HUES6 (cell line): ENCODE measurements around the gene LRRFIP2.
"Not testable (repeated sequence)": the region's sequence is repeated elsewhere in the genome, so short reads cannot be mapped to it uniquely, and the experiment has no call there.

ENCODE experiments used
- H3K27ac ChIP-seq: 2 replicates; pipeline ENCODE4 v1.7.0; 2013; ENCODE audit warnings: low read depth, mild to moderate bottlenecking, low read length, inconsistent platforms
- H3K27me3 ChIP-seq: 2 replicates; pipeline ENCODE4 v1.6.1; 2013; ENCODE audit warnings: low read length; ENCODE audit not compliant: control insufficient read depth, insufficient read depth
- H3K36me3 ChIP-seq: 2 replicates; pipeline ENCODE4 v1.6.1; 2013; ENCODE audit warnings: low read length; ENCODE audit not compliant: control insufficient read depth, insufficient read depth
- H3K4me1 ChIP-seq: 2 replicates; pipeline ENCODE4 v1.6.1; 2013; ENCODE audit warnings: low read length; ENCODE audit not compliant: control insufficient read depth, insufficient read depth
- H3K4me3 ChIP-seq: 2 replicates; pipeline ENCODE4 v1.5.1; 2013; ENCODE audit warnings: low read depth, low read length
- H3K9ac ChIP-seq: one replicate; pipeline ENCODE4 v1.6.1; 2013; ENCODE audit warnings: mild to moderate bottlenecking, low read length
- H3K9me3 ChIP-seq: 2 replicates; pipeline ENCODE4 v1.6.1; 2013; ENCODE audit warnings: low read depth, low read length; ENCODE audit not compliant: control insufficient read depth, insufficient read depth

LRRFIP2 gene

DNA sequence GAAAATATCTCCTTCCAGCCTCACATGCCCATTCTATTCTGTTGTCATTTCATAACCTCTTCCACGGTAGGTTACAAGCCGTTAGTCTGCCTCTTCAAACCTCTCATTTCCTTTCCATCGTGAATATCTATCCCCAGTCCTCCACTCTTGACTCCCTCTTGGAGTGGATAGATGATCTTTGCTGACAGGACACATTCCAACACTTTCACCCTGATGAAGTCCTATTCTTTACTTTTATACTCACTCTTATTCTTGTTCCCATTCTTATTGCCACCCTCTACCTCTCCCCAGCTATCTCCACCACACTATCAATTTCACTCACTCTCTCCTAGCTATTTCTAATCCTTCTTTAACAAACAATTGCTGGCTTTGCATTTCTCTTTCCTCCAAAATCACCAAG is 34.2 kb upstream of the LRRFIP2 start:
- not testable (repeated sequence) for H3K4me3 ChIP-seq, H3K9me3 ChIP-seq, H3K9ac ChIP-seq, H3K36me3 ChIP-seq, H3K4me1 ChIP-seq, H3K27me3 ChIP-seq, H3K27ac ChIP-seq

DNA sequence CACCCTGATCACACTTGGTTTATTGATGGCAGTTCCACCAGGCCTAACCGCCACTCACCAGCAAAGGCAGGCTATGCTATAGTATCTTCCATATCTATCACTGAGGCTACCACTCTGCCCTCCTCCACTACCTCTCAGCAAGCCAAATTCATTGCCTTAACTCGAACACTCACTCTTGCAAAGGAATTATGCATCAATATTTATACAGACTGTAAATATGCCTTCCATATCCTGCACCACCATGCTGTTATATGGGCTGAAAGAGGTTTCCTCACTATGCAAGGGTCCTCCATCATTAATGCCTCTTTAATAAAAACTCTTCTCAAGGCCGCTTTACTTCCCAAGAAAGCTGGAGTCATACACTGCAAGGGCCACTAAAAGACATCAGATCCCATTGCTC is 33.6 kb upstream of the LRRFIP2 start:
- H3K27me3 ChIP-seq, H3K27ac ChIP-seq, H3K4me3 ChIP-seq, H3K9ac ChIP-seq, H3K36me3 ChIP-seq, H3K4me1 ChIP-seq, H3K9me3 ChIP-seq: not testable (repeated sequence)

DNA sequence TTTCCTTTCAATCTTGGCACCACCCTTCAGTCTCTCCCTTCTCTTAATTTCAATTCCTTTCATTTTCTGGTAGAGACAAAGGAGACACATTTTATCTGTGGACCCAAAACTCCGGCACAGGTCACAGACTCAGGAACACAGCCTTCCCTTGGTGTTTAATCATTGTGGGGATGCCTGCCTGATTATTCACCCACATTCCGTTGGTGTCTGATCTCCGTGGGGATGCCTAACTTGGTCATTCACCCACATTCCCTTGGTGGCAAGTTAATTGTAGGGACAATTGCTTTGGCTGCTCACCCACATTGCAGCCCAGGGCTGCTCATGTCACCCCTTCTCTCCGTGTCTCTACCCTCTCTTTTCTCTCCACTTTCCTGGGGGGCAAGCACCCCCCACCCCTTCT is 31.7 kb upstream of the LRRFIP2 start:
- not testable (repeated sequence) for H3K27ac ChIP-seq, H3K27me3 ChIP-seq, H3K9ac ChIP-seq, H3K4me1 ChIP-seq, H3K4me3 ChIP-seq, H3K36me3 ChIP-seq, H3K9me3 ChIP-seq

DNA sequence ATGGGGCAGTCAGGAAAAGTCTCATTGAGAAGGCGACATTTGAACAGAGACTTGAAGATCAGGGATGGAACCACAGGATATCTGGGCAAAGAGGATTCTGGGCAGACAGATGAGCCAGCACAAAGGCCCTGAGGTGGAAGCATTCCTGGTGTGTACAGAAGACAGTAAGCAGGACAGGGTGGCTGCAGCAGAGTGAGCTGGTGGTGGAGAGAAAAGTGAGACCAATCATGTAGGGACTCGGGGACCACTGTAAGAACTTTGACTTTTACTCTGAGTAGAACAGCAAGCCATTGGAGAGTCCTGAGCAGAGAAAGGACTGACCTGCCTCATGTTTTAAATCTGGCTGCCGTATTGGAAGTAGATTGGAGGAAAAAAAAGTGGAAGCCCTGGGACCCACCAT is 29.9 kb upstream of the LRRFIP2 start:
- Histone ChIP-seq H3K27me3 (no peaks in the 10 kb centered on the region), H3K27ac (no peak overlapping the region), H3K36me3 (no peaks in the 10 kb centered on the region), H3K9me3 (peaks cover 6% of the 10 kb centered on the region), H3K9ac (no peak overlapping the region), H3K4me1 (no peaks in the 10 kb centered on the region; the same call in 1 of the 2 replicates), H3K4me3 (no peak overlapping the region)

DNA sequence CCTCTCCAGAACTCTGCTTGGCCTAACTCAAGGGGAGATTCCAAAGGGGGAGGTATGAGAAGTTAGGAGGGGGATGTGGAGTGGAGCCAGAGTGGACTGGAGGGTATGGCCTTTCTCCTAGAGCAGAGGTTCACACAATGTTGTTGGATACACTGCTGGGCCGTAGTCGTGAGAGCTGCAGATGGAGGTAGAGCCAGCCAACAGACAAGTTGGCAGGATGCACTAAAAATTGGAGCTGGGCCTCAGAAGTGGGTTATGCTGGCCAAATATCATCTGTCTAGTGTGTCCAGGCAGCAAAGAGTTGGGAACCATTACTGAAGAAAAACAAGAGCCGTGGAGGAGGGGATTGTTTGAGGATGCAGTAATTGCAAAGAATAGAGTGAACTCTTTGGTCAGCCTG is 27.7 kb upstream of the LRRFIP2 start:
- Histone ChIP-seq H3K36me3 (no peaks in the 10 kb centered on the region), H3K9ac (no peak overlapping the region), H3K4me3 (no peak overlapping the region), H3K4me1 (peaks cover 7% of the 10 kb centered on the region; the same call in 1 of the 2 replicates), H3K9me3 (peaks cover 4% of the 10 kb centered on the region; the same call in 1 of the 2 replicates), H3K27me3 (no peaks in the 10 kb centered on the region), H3K27ac (no peak overlapping the region)

DNA sequence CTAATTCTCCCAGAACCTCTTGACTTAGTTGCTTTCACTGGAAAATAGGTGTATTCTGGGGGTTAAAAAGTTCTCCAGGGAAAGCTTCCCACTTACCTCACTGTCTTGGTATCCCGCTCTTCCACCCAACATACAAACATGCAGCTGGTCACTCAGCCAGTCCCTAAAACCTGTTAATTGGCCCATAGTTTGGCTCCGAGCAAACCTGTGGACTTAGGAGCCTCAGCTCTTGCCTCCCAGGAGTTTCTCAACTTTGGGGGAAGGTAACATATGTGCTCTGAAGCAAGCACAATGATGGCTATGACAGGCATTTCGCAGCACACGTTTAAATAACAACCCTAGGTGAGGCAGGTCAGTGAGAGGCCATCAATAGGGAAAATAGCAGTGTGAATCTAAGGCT is 25.8 kb upstream of the LRRFIP2 start:
- H3K9me3 ChIP-seq, result no peaks in the 10 kb centered on the region

DNA sequence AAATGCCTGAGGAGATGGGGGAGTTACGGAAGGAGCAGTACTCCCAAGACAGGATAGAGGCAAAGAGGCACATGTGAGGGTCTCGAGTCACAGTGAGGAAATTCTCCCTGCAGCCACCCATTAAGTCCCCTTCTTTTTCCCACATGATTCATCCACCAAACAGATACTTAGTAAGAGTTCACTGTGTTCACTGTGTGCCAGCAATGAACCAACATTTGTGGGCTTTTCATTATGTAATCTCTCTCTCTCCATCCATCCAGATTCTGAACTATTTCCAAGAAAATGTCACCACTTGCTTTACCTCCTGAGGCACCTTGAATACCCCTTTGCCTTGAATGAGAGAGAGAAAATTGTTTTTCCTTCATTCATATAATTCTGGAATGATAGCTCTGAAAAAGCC is 24.6 kb upstream of the LRRFIP2 start:
- no peaks in the 10 kb centered on the region for H3K27me3 ChIP-seq
- no peak overlapping the region for H3K27ac ChIP-seq
- H3K4me3 ChIP-seq, result no peak overlapping the region
- no peak overlapping the region for H3K9ac ChIP-seq
- no peaks in the 10 kb centered on the region for H3K9me3 ChIP-seq
- 0 out of 2 replicates have a peak, but pooled peaks cover 7% of the 10 kb centered on the region for H3K4me1 ChIP-seq
- no peaks in the 10 kb centered on the region for H3K36me3 ChIP-seq

More for the DNA sequence above, 25.8 kb upstream of the LRRFIP2 start:
- Histone ChIP-seq H3K27me3 (no peaks in the 10 kb centered on the region), H3K27ac (no peak overlapping the region), H3K4me3 (no peak overlapping the region), H3K36me3 (no peaks in the 10 kb centered on the region), H3K9ac (no peak overlapping the region), H3K4me1 (0 out of 2 replicates have a peak, but pooled peaks cover 7% of the 10 kb centered on the region)

DNA sequence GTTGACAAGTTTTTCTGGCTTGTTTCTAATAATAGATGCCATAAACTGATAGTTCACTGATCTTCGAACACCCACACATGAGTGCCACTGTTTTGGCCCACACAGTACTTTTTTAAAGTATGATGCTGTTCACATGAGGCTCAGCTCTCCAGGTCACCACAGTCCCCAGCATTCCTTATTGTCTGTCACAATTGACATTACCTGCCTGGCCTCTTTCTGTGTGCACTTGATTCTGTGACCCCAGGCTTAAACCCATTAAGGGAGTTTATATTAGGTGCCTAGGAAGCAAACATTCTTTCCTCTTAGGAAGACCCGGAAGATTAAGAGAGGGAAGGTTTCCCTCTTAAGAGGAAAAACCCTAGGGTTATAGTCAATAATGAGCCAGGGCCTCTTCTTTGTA is 24.2 kb upstream of the LRRFIP2 start:
- Histone ChIP-seq H3K9me3 (no peaks in the 10 kb centered on the region), H3K27ac (no peak overlapping the region), H3K9ac (no peak overlapping the region), H3K4me1 (0 out of 2 replicates have a peak, but pooled peaks cover 7% of the 10 kb centered on the region), H3K36me3 (no peaks in the 10 kb centered on the region), H3K4me3 (no peak overlapping the region), H3K27me3 (no peaks in the 10 kb centered on the region)

DNA sequence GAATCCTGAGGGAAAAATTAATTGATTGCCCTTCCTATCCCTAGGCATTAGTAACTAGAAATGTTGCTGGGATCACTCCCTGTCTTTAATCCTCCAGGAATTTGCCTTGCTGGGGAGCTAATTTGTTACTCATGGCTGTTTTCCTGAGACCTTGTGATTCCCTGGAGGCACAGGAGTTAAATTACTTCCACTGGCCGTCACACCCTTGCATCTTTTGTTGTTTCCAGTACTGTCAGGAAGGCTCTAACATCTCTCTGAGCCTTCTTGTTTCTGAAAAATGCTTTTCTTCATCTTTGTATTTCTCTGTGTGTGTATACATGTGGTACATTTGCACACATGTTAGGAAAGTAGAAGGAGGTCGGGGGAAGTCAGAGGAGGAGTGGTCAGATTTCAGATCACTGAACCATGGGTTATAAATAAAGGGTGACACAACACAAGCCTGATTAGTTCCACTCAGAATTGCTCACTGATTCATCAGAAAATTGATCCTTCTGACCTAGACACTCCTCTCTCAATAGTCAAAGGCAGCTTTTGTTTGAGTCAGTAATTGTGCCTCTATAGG is 23.5 kb upstream of the LRRFIP2 start:
- H3K36me3 ChIP-seq, result no peaks in the 10 kb centered on the region
- H3K27ac ChIP-seq, result 0 out of 2 replicates have a peak overlapping the region, but pooled peaks have one; percentile 32
- H3K4me3 ChIP-seq, result no peak overlapping the region
- no peak overlapping the region for H3K9ac ChIP-seq
- H3K27me3 ChIP-seq, result no peaks in the 10 kb centered on the region
- H3K4me1 ChIP-seq, result 0 out of 2 replicates have a peak, but pooled peaks cover 7% of the 10 kb centered on the region
- no peaks in the 10 kb centered on the region for H3K9me3 ChIP-seq

DNA sequence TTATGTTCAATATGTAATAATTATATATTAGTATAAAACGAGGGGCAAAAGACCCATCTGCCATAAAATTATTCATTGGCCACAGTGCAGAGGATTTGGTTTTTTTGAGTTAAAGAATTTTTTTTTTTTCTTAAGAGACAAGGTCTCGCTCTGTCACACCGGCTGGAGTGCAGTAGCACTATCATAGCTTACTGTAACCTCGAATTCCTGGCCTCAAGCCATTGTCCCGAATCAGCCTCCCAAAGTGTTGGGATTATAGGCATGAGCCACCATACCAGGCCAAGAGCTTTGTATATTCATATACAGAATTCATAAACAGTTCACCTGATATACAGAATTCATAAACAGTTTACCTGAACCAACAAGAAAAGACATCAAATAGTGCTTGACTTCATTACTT is 20.2 kb upstream of the LRRFIP2 start:
- H3K9ac ChIP-seq, result no peak overlapping the region
- no peak overlapping the region for H3K27ac ChIP-seq
- no peaks in the 10 kb centered on the region for H3K9me3 ChIP-seq
- 0 out of 2 replicates have a peak, but pooled peaks cover 7% of the 10 kb centered on the region for H3K4me1 ChIP-seq
- no peak overlapping the region for H3K4me3 ChIP-seq
- no peaks in the 10 kb centered on the region for H3K27me3 ChIP-seq
- no peaks in the 10 kb centered on the region for H3K36me3 ChIP-seq

DNA sequence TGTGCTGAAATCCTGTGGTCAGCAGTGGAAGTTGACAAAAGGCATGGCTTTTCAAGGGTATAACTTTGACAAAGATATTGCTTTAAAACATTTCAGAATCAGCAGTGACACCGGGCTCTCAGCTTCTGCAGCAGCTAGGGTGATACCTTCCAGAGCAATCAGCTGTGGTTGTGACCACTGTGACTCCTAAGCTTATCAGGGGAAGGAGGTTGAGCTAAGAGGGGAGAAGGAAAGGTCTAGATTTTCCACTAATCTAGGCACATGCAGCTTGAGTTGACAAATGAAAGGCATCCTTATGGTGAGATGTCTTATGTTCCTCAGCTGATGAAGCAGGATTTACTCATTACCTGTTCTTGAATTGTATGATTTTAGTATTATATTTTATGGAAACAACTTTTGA is 16.3 kb upstream of the LRRFIP2 start:
- Histone ChIP-seq H3K4me3 (no peak overlapping the region), H3K9me3 (no peaks in the 10 kb centered on the region), H3K4me1 (no peaks in the 10 kb centered on the region)

DNA sequence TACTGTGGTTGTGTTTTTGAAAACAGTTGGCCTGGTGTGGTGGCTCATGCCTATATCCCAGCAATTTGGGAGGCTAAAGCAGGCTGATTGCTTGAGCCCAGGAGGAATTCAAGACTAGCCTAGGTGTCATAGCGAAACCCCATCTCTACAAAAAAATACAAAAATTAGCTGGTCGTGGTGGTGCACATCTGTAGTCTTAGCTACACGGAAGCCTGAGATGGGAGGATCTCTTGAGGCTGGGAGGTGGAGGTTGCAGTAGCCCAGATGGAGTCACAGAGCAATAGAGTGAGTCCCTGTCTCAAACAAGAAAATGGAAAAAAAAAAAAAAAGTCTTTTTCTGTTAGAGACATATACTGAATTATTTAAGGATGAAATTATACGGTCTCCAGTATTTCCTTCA is 14.7 kb upstream of the LRRFIP2 start:
- Histone ChIP-seq H3K9me3 (no peaks in the 10 kb centered on the region), H3K4me3 (no peak overlapping the region), H3K36me3 (no peaks in the 10 kb centered on the region), H3K27me3 (no peaks in the 10 kb centered on the region), H3K4me1 (no peaks in the 10 kb centered on the region), H3K9ac (no peak overlapping the region), H3K27ac (no peak overlapping the region)

More for the DNA sequence above, 16.3 kb upstream of the LRRFIP2 start:
- Histone ChIP-seq H3K27me3 (no peaks in the 10 kb centered on the region), H3K27ac (no peak overlapping the region), H3K9ac (no peak overlapping the region), H3K36me3 (no peaks in the 10 kb centered on the region)
